SK-N-SH (cell line): ENCODE measurements around the gene LPP. TPM values are rescaled to one million over a fixed set of nuclear protein-coding genes. Genes with fewer than 3 reads are reported as not detected.

Experiments used
- CTCF ChIA-PET: fragments of 300-600, 350-600 bp; formaldehyde crosslinking; extraction: SDS; loops from one replicate; lab custom pipeline; 2021; lab: Yijun Ruan, JAX
- POLR2A ChIA-PET: fragments of 350-600 bp; sonication (Branson Sonifier 250); formaldehyde crosslinking; extraction: SDS; loops from one replicate; lab custom pipeline; 2020; ENCODE audit warnings: antibody characterized with exemption, inconsistent platforms; lab: Yijun Ruan, JAX
- DNase-seq: peaks from one replicate; pipeline ENCODE4 v3.0.0; 2012
- H2AFZ ChIP-seq: fragments of 200-600 bp; sonication (generic); 2 replicates; pipeline ENCODE4 v1.8.1; 2016; ENCODE audit warnings: antibody characterized with exemption, mild to moderate bottlenecking, low read depth
- H3F3A ChIP-seq: fragments of 200-600 bp; sonication (generic); replicated peaks from 2 replicates; pipeline ENCODE3; 2016; ENCODE audit warnings: antibody characterized with exemption, mild to moderate bottlenecking; ENCODE audit not compliant: insufficient read depth
- H3K27ac ChIP-seq, 2 experiments: fragments of 200-500 bp in 1 of 2; fragments of 200-600 bp in 1 of 2; sonication (Bioruptor generic) in 1 of 2; sonication (generic), shearing (Covaris generic) in 1 of 2; 2 replicates each; pipeline versions ENCODE4 v1.5.1 to v1.6.1; 2014 to 2016; ENCODE audit warnings: low read depth in 2 of 2, inconsistent platforms in 1 of 2, low read length in 1 of 2, mild to moderate bottlenecking in 1 of 2, mixed read lengths in 1 of 2
- H3K27me3 ChIP-seq: fragments of 200-600 bp; sonication (generic), shearing (Covaris generic); 2 replicates; pipeline ENCODE4 v1.6.1; 2016; ENCODE audit warnings: mixed run types; ENCODE audit not compliant: insufficient read depth
- H3K36me3 ChIP-seq, 2 experiments: fragments of 200-500 bp in 1 of 2; fragments of 200-600 bp in 1 of 2; sonication (Bioruptor generic) in 1 of 2; sonication (generic) in 1 of 2; replicated peaks in 1 of 2; 2 replicates each; pipeline versions ENCODE3 to v1.5.1; 2014 to 2016; ENCODE audit warnings: low read length in 1 of 2, mild to moderate bottlenecking in 1 of 2; ENCODE audit not compliant: insufficient read depth in 2 of 2, control insufficient read depth in 1 of 2
- H3K4me1 ChIP-seq, 2 experiments: fragments of 200-500 bp in 1 of 2; fragments of 200-600 bp in 1 of 2; sonication (Bioruptor generic) in 1 of 2; sonication (generic), shearing (Covaris generic) in 1 of 2; 2 replicates each; pipeline versions ENCODE4 v1.5.1 to v1.6.1; 2014 to 2016; ENCODE audit warnings: low read depth in 1 of 2, low read length in 1 of 2, mixed run types in 1 of 2; ENCODE audit not compliant: insufficient read depth in 2 of 2, control insufficient read depth in 1 of 2
- H3K4me2 ChIP-seq: fragments of 200-600 bp; sonication (generic), shearing (Covaris generic); 2 replicates; pipeline ENCODE4 v1.6.1; 2017; ENCODE audit warnings: mixed run types
- H3K4me3 ChIP-seq, 2 experiments: fragments of 200-500 bp in 1 of 2; fragments of 200-600 bp in 1 of 2; sonication (Bioruptor generic) in 1 of 2; sonication (generic), shearing (Covaris generic) in 1 of 2; 2 replicates each; pipeline versions ENCODE4 v1.5.1 to v1.8.1; 2014 to 2016; ENCODE audit warnings: low read depth in 2 of 2, inconsistent platforms in 1 of 2, low read length in 1 of 2, mild to moderate bottlenecking in 1 of 2, mixed read lengths in 1 of 2, moderate library complexity in 1 of 2
- H3K79me2 ChIP-seq: fragments of 200-600 bp; sonication (generic); 2 replicates; pipeline ENCODE4 v1.8.1; 2017; ENCODE audit warnings: mild to moderate bottlenecking; ENCODE audit not compliant: insufficient read depth
- H3K9ac ChIP-seq: fragments of 200-600 bp; sonication (generic); 2 replicates; pipeline ENCODE4 v1.6.1; 2017; ENCODE audit warnings: mixed run types
- H3K9me2 ChIP-seq: fragments of 200-600 bp; sonication (generic); 2 replicates; pipeline ENCODE4 v1.6.1; 2017; ENCODE audit warnings: mixed run types
- H3K9me3 ChIP-seq: fragments of 200-600 bp; sonication (generic); 2 replicates; pipeline ENCODE4 v1.6.1; 2017; ENCODE audit warnings: mixed run types, mild to moderate bottlenecking, moderate library complexity
- H4K20me1 ChIP-seq: fragments of 200-600 bp; sonication (generic); 2 replicates; pipeline ENCODE4 v1.6.1; 2017; ENCODE audit warnings: mild to moderate bottlenecking, mixed run types; ENCODE audit not compliant: insufficient read depth
- CHD2 ChIP-seq: fragments of 150-350 bp; IDR thresholded peaks from 2 replicates; pipeline ENCODE4 v1.6.1; 2018; ENCODE audit warnings: low read length; ENCODE audit not compliant: partially characterized antibody
- CTCF ChIP-seq: fragments of 200-600 bp; sonication (generic); IDR thresholded peaks from 2 replicates; pipeline ENCODE4 v1.6.1; 2017; ENCODE audit warnings: antibody characterized with exemption, mild to moderate bottlenecking, moderate library complexity
- ELF1 ChIP-seq: IDR thresholded peaks from 2 replicates; pipeline ENCODE4 v1.4.0; 2012
- EP300 ChIP-seq, 2 experiments: IDR thresholded peaks; 2 replicates each; pipeline versions ENCODE4 v1.4.0 to v1.6.1; 2012; ENCODE audit warnings: borderline replicate concordance in 1 of 2, low read depth in 1 of 2, low read length in 1 of 2
- FOXJ3 ChIP-seq: sonication (generic); formaldehyde crosslinking; IDR thresholded peaks from 2 replicates; pipeline ENCODE4 v1.5.1; 2020; ENCODE audit warnings: mild to moderate bottlenecking, missing genetic modification reagents
- FOXM1 ChIP-seq: IDR thresholded peaks from 2 replicates; pipeline ENCODE4 v1.4.0; 2012; ENCODE audit warnings: low read depth, mild to moderate bottlenecking
- GATA2 ChIP-seq: sonication (generic); formaldehyde crosslinking; IDR thresholded peaks from 2 replicates; pipeline ENCODE4 v1.5.0; 2020; ENCODE audit warnings: mild to moderate bottlenecking, missing genetic modification reagents
- IRF3 ChIP-seq: fragments of 150-350 bp; IDR thresholded peaks from 2 replicates; pipeline ENCODE4 v1.6.1; 2016; ENCODE audit warnings: mild to moderate bottlenecking, low read depth, low read length
- JUND ChIP-seq: IDR thresholded peaks from 2 replicates; pipeline ENCODE4 v1.4.0; 2012
- MAX ChIP-seq: IDR thresholded peaks from 2 replicates; pipeline ENCODE4 v1.4.0; 2012; ENCODE audit warnings: low read depth
- MEF2A ChIP-seq: IDR thresholded peaks from 2 replicates; pipeline ENCODE4 v1.4.0; 2012; ENCODE audit warnings: low read depth, borderline replicate concordance
- NFIC ChIP-seq: IDR thresholded peaks from 2 replicates; pipeline ENCODE4 v1.4.0; 2012; ENCODE audit warnings: borderline replicate concordance
- RAD21 ChIP-seq: IDR thresholded peaks from 2 replicates; pipeline ENCODE4 v1.6.1; 2012; ENCODE audit warnings: mild to moderate bottlenecking, low read length
- REST ChIP-seq: IDR thresholded peaks from 2 replicates; pipeline ENCODE4 v1.6.1; 2012; ENCODE audit warnings: mild to moderate bottlenecking, low read depth, low read length, moderate library complexity
- RFX5 ChIP-seq: IDR thresholded peaks from 2 replicates; pipeline ENCODE4 v1.6.1; 2012; ENCODE audit warnings: mild to moderate bottlenecking, improper control_type of control experiment, low read length
- RXRA ChIP-seq: IDR thresholded peaks from 2 replicates; pipeline ENCODE4 v1.4.0; 2012; ENCODE audit warnings: low read depth, mild to moderate bottlenecking, borderline replicate concordance
- SMC3 ChIP-seq: IDR thresholded peaks from 2 replicates; pipeline ENCODE4 v1.6.1; 2012; ENCODE audit warnings: low read depth, low read length, improper control_type of control experiment
- TEAD4 ChIP-seq: IDR thresholded peaks from 2 replicates; pipeline ENCODE4 v1.4.0; 2012; ENCODE audit warnings: mild to moderate bottlenecking, borderline replicate concordance; ENCODE audit not compliant: insufficient read depth
- USF2 ChIP-seq: fragments of 150-350 bp; IDR thresholded peaks from 2 replicates; pipeline ENCODE4 v1.6.1; 2017; ENCODE audit warnings: antibody characterized with exemption, low read length, low read depth, borderline replicate concordance
- YY1 ChIP-seq: IDR thresholded peaks from 2 replicates; pipeline ENCODE4 v1.4.0; 2012; ENCODE audit warnings: low read depth, mild to moderate bottlenecking
- WGBS: methylation state at CpG from one replicate; pipeline ENCODE4 v1.1.6; 2017; ENCODE audit warnings: low lambda C conversion rate; 5-methylcytosine and 5-hydroxymethylcytosine counted together
- polyA plus RNA-seq, 3 experiments: library from polyadenylated mRNA; depleted of rRNA; stranded (reverse); fragments of >200 nt; gene quantifications; 2 replicates each; pipeline ENCODE4 v1.2.3, GENCODE V29; 2012

LPP gene
- polyA plus RNA-seq, 1 of the 3 experiments (the other 2 are of a cell fraction) = 6.6 TPM

- TF ChIP-seq RXRA (no peak), FOXJ3 (CRISPR knock-in tag) (no peak), RFX5 (no peak), RAD21 (no peak), IRF3 (no peak), TEAD4 (peak; percentile 73; the same call in 1 of the 2 replicates), CTCF (no peak), USF2 (no peak), NFIC (peak; percentile 80)
Observed at GRCh38 chr3:188421151-188421821, 267.3 kb downstream of the LPP start (continued).

GRCh38 chr3:188421836-188422540 is 268.0 kb downstream of the LPP start:
- Histone ChIP-seq H3K9ac (no peak overlapping the region), H4K20me1 (no peaks in the 10 kb centered on the region), H3K36me3 (peaks cover 0 to 17% of the 10 kb centered on the region in 2 experiments), H3F3A (peaks cover 33% of the 10 kb centered on the region), H2AFZ (no peak overlapping the region), H3K4me1 (peaks cover 0 to 18% of the 10 kb centered on the region in 2 experiments; a peak in 3 of 4 replicates), H3K27me3 (no peaks in the 10 kb centered on the region), H3K4me2 (peak overlapping the region; percentile 51; the same call in 1 of the 2 replicates), H3K9me3 (no peaks in the 10 kb centered on the region), H3K79me2 (peaks cover 90% of the 10 kb centered on the region), H3K4me3 (no peak overlapping the region; a peak in 1 of 4 replicates), H3K27ac (peak overlapping the region; percentile 76 to 81), H3K9me2 (no peaks in the 10 kb centered on the region)
- CTCF ChIA-PET = no interaction called here
- 55% methylated on average over 6 of the region's 6 CpGs for WGBS
- no peak for DNase-seq
- POLR2A ChIA-PET = no interaction called here
- TF ChIP-seq TEAD4 (no peak), EP300 (IDR thresholded peaks at IDR 0.05; ENCODE audit: borderline replicate concordance in 1 of 2, low read depth in 1 of 2, low read length in 1 of 2) (no peak), CTCF (no peak), JUND (no peak), CHD2 (no peak), NFIC (no peak), MEF2A (no peak), FOXM1 (no peak), SMC3 (no peak), MAX (no peak), REST (no peak), GATA2 (CRISPR knock-in tag) (no peak), ELF1 (no peak), YY1 (no peak), FOXJ3 (CRISPR knock-in tag) (no peak)
